ENCODE results near the gene TMEM134.

DNA sequence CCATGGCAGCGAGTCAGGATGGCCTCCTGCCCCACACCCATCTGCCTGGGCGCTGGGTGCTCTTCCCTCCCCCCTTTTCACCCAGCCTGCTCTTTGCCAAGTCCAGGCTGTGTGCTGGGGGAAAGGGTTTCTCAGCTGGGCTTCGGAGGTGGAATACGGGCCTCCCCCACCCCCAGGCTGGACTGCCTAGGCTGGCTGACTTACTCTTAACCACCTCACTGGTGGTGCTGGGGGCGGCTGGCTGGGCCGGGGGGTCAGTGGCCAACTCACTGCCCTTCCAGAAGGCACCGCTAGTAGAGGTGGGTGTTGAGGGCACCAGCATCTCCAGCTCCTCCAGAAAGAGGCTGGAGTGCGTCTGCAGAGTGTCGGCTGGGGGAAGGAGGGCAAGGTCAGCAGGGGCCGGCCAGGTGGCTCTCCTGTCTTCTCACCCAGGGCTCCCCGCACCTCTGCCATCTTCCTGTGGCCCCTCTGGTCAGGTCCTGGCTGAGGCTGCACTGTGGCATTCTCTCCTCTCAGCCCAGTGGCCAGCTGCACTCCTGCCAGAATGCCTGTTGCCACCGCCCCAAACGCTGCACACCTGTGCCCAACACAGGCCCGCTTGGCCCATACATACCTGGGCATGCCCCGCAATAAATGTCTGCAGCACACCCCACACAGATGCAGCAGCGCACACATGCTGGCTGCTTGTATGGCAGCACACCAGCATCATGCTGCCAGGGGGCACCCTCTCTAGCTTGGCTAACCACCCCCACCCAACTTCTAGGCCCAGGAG lies 26.4 kb upstream of the TMEM134 start:
- no peak for TF ChIP-seq CTCF (conservative IDR thresholded peaks at IDR 0.05; ENCODE audit: low read depth, low read length)
- TF ChIP-seq POLR2A (IDR thresholded peaks at IDR 0.05; ENCODE audit: low read depth, low read length) = no peak
- no peak for TF ChIP-seq CEBPB (IDR thresholded peaks at IDR 0.05; ENCODE audit: low read depth, low read length)
- no peak for TF ChIP-seq RFX5 (IDR thresholded peaks at IDR 0.05; ENCODE audit: low read depth, low read length)
- no peak for TF ChIP-seq USF2 (IDR thresholded peaks at IDR 0.05; ENCODE audit: low read depth, low read length)
- TF ChIP-seq MXI1 (IDR thresholded peaks at IDR 0.05; ENCODE audit: borderline replicate concordance, low read depth, low read length) = no peak

Measured in IMR-90 (cell line).